ENCODE results near the gene SPDYE3. TPM values are rescaled to one million over a fixed set of nuclear protein-coding genes. Genes with fewer than 3 reads are reported as not detected.
"Not testable (repeated sequence)": the region's sequence is repeated elsewhere in the genome, so short reads cannot be mapped to it uniquely, and the experiment has no call there.

SPDYE3 gene
- total and polyA plus RNA-seq, 4 experiments from 2014 or later: 6.3 to 9.9 TPM; not detected in 2

DNA sequence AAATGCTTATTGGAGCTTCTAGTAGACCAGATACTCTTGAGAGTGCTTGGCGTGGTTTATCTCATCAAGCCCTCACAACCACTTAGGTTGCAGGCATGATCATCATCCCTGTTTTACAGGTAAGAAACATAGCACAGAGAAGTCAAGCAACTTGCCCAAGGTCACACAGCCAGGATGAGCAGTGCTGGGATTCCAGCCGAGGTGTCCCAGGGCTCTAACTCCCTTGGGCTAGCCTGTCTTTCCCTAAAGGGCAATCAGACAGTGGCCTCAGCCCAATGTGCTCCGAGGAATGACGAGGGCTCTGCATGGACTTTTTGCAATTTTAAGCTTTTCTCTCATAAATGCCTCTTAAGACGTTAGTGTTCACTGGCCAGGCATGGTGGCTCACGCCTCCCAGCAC, 39.9 kb upstream of the SPDYE3 start:
- Mint-ChIP-seq H3K27ac (peak overlapping the region in 1 of 7 donors; percentile 43), H3K4me3 (peak overlapping the region in 1 of 8 donors; percentile 45), H3K4me1 (peaks cover 7 to 17% (median 12%) of the 10 kb centered on the region in 4 donors), H3K9me3 (no peaks in the 10 kb centered on the region), H3K36me3 (no peaks in the 10 kb centered on the region), H3K27me3 (no peaks in the 10 kb centered on the region)
- CTCF ChIA-PET (ENCODE audit: partially characterized antibody): no interaction called here
- Histone ChIP-seq H3K9me3 (ENCODE audit: control insufficient read depth in 1 of 2, low read length in 2 of 2) (no peaks in the 10 kb centered on the region), H3K4me3 (ENCODE audit: low read length in 2 of 2) (no peak overlapping the region), H3K4me1 (ENCODE audit: insufficient read depth, low read length) (peaks cover 5% of the 10 kb centered on the region), H3K36me3 (ENCODE audit: insufficient read depth, low read length) (no peaks in the 10 kb centered on the region), H3K27me3 (ENCODE audit: insufficient read depth, low read length) (no peaks in the 10 kb centered on the region), H3K27ac (ENCODE audit: low read depth, low read length) (no peak overlapping the region)
- POLR2A ChIA-PET (ENCODE audit: partially characterized antibody): no interaction called here
- intact Hi-C loops (cut with micrococcal nuclease): no loop called here
- no peak for DNase-seq

DNA sequence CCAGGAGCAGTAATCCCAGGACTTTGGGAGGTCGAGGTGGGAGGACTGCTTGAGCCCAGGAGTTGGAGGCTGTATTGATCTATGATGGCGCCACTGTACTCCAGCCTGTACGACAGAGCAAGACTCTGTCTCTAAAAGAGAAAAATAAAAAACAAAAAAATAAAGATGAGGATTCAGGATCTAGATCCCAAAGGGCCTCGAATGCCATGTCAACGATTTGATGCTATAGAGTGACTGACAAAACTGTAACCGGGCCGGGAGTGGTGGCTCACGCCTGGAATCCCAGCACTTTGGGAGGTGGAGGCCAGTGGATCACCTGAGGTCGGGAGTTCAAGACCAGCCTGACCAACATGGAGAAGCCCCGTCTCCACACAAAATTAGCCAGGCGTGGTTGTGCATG, 38.6 kb upstream of the SPDYE3 start:
- peak overlapping the region in 1 of 8 donors; percentile 41 for H3K4me3 Mint-ChIP-seq
- not testable (repeated sequence) for H3K27ac ChIP-seq (ENCODE audit: low read depth, low read length)

DNA sequence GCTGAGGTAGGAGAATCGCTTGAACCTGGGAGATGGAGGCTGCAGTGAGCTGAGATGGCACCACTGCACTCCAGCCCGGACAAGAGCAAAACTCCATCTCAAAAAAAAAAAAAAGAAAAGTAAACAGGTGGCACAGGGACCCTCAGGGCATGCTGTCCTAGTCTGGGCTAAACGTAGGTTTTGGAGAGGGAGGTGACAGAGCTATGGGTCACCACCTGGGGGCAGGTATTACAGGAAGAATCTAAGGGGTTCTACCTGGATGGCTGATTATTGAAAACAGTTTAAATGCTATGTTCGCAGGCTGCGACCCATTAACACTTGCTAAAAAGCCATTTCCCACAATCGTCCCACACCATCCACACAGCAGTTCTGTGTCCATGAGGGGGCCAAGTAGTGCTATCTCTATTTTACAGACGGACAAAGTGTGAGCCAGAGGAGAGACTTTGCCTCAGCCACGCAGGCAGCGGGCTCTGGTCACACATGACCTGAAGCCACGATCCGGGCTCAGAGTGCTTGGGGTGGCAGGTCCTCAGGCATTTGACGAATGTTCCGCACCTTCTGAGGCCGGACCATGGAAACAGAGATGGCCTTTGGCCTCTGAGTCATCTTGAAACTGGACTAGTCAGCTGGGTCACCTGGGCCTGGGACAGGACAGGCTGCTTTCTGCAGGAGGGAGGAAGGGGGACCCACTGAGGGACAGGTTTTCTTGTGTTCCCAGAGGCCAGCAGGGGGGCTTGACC, 38.0 kb upstream of the SPDYE3 start:
- H3K27me3 ChIP-seq (ENCODE audit: insufficient read depth, low read length); DNase-seq; H3K9me3 Mint-ChIP-seq; POLR2A ChIA-PET (ENCODE audit: partially characterized antibody); H3K4me3 ChIP-seq (ENCODE audit: low read length in 2 of 2); CTCF ChIA-PET (ENCODE audit: partially characterized antibody); H3K27ac ChIP-seq (ENCODE audit: low read depth, low read length); H3K27ac Mint-ChIP-seq; H3K36me3 Mint-ChIP-seq; H3K36me3 ChIP-seq (ENCODE audit: insufficient read depth, low read length); H3K4me1 ChIP-seq (ENCODE audit: insufficient read depth, low read length); H3K27me3 Mint-ChIP-seq; H3K9me3 ChIP-seq (ENCODE audit: control insufficient read depth in 1 of 2, low read length in 2 of 2): not testable (repeated sequence)
- intact Hi-C loops (cut with micrococcal nuclease): loop anchor here (5.0 kb wide), 1 partner anchor 73 kb away; no protein-coding TSS in a partner anchor
- peaks cover 7 to 17% (median 12%) of the 10 kb centered on the region in 4 donors for H3K4me1 Mint-ChIP-seq
- peak overlapping the region in 4 of 8 donors; percentile 19 to 41 (median 30) for H3K4me3 Mint-ChIP-seq

More for the DNA sequence above, 38.6 kb upstream of the SPDYE3 start:
- H3K4me1 ChIP-seq (ENCODE audit: insufficient read depth, low read length); intact Hi-C loops (cut with micrococcal nuclease); H3K27me3 Mint-ChIP-seq; H3K36me3 ChIP-seq (ENCODE audit: insufficient read depth, low read length); POLR2A ChIA-PET (ENCODE audit: partially characterized antibody); H3K27me3 ChIP-seq (ENCODE audit: insufficient read depth, low read length); DNase-seq; H3K9me3 ChIP-seq (ENCODE audit: control insufficient read depth in 1 of 2, low read length in 2 of 2); H3K9me3 Mint-ChIP-seq; H3K36me3 Mint-ChIP-seq; H3K27ac Mint-ChIP-seq; CTCF ChIA-PET (ENCODE audit: partially characterized antibody); H3K4me3 ChIP-seq (ENCODE audit: low read length in 2 of 2): not testable (repeated sequence)
- H3K4me1 Mint-ChIP-seq: peaks cover 7 to 17% (median 12%) of the 10 kb centered on the region in 4 donors

DNA sequence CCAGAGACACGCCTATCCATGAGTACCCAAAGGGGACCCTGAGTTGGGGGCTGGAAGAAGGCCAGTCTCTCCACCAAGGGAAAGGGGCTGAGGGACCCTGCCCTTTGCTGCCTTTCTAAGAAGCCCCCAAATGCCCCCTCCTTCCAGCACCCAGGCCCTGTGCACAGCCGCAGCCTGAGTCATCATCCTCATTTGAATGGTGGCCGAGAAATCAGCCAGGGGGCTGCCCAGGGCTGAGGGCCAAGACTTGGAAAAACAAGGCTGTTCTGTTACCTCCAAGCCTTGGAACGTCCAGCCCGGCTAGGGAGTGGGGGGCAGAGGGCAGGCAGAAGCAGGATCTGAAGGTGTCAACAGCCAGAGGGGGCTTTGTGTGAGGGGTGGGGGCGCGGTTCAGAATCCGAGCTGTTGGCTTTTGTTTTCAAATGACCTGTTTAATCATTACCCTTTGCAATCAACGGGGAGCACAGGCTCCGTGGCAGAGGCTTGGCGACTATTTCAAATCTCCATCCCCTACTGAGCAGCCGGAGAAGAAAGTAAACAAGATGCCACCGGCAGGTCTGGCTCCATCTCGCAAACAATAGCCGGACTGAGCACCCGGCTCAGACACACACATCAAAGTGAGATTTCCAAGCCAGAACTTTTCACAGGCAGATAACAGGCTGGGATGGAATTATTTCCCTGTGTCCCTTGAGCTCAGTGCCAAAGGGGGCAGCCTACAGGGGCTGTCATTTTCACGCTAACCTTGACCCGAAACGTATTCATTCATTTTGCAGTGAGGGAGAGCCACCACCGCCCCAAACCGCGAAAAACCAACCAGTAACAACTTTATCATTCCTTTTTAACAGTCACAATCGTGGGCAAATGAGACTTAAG, 37.2 kb upstream of the SPDYE3 start:
- Mint-ChIP-seq H3K4me3 (peak overlapping the region; percentile 71 to 90 (median 82)), H3K4me1 (peaks cover 7 to 17% (median 12%) of the 10 kb centered on the region in 4 donors), H3K27ac (peak overlapping the region; percentile 3 to 73 (median 62))
- H3K27ac ChIP-seq (ENCODE audit: low read depth, low read length); H3K36me3 Mint-ChIP-seq; CTCF ChIA-PET (ENCODE audit: partially characterized antibody); H3K27me3 Mint-ChIP-seq; POLR2A ChIA-PET (ENCODE audit: partially characterized antibody); H3K36me3 ChIP-seq (ENCODE audit: insufficient read depth, low read length); DNase-seq; H3K4me3 ChIP-seq (ENCODE audit: low read length in 2 of 2); H3K27me3 ChIP-seq (ENCODE audit: insufficient read depth, low read length); H3K9me3 ChIP-seq (ENCODE audit: control insufficient read depth in 1 of 2, low read length in 2 of 2); H3K4me1 ChIP-seq (ENCODE audit: insufficient read depth, low read length); H3K9me3 Mint-ChIP-seq: not testable (repeated sequence)
- intact Hi-C loops (cut with micrococcal nuclease): loop anchor here (5.0 kb wide), 1 partner anchor 72 kb away; no protein-coding TSS in a partner anchor

DNA sequence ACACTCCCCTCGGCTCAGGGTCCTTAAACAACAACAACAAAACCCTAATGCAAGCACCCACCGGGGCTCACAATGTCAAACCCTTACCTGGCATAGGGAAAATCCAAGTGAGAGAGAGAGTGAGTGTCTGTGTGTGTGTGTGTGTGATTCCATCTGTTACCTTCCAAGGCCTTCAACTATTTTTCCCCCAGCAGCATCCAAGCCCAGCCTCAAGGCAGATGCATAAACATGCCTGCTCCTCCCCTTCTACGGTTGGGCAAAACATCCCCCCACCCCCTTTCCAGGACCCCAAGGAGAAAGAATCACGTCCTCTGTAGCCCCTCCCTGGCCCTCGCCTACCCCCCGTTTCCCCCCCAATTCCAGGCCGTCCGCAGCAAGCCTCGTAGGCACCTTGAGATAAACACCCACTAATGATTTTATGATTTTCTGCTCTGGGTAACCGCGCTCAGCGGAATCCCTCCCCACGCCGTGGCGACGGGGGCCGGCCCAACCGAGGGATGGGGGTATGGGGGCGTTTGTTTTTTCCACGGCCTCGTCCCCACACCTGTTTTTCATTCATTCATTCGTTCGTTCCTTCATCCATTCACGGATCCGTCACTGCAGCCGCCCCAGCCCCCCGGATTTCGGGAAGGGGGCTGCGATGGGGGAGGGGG, 36.4 kb upstream of the SPDYE3 start:
- POLR2A ChIA-PET (ENCODE audit: partially characterized antibody): interaction anchor here (1.1 to 1.4 kb wide), 7 partner anchors 23 to 713 kb away, joined by 3 to 6 read pairs (median 4); partner anchors contain the start of genes MBLAC1 and ZNF655
- not testable (repeated sequence) for DNase-seq

DNA sequence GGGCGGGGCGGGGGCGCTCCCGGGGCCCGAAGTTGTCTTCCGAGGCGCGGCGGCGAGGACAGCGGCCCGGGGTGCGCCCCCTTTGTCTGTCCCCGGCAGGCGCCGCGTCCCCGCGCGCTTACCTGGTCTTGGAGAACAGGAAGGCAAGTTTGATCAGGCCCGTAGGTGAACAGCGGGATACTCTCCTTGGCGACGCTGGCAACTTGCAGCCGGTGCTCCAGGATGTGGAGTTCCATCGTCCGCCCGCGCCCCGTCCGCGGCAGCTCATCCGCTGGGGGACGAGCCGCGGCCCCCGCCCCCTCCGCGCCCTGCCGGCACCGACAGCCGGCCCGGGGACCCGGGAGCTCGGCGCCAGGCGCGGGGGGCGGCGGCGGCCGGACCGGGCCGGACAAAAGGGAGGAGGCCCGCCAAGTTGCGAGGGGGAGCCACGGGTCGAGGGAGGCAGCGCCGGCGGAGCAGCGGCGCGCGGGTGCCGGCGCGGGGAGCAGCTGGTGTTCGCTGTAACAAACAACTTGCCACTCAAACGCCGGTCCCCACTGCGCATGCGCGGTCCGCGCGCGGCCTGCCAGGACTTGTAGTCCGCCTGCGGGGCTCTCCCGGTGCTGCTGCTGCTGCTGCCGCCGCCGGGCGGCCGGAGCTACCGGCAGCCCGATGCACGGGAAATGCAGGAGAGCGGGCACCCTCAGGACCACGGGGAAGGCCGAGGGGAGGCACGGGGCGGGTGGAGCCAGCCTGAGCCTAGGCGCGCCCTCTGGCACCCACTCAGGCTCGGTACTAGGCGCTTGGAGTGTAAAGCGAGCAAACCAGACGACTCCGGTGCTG, 35.6 kb upstream of the SPDYE3 start:
- Histone ChIP-seq H3K4me1 (ENCODE audit: insufficient read depth, low read length) (peaks cover 5% of the 10 kb centered on the region), H3K36me3 (ENCODE audit: insufficient read depth, low read length) (no peaks in the 10 kb centered on the region), H3K9me3 (ENCODE audit: control insufficient read depth in 1 of 2, low read length in 2 of 2) (no peaks in the 10 kb centered on the region), H3K27me3 (ENCODE audit: insufficient read depth, low read length) (no peaks in the 10 kb centered on the region), H3K27ac (ENCODE audit: low read depth, low read length) (peak overlapping the region; percentile 55), H3K4me3 (ENCODE audit: low read length in 2 of 2) (peak overlapping the region in 1 of 2 donors; percentile 53)
- Mint-ChIP-seq H3K27me3 (no peaks in the 10 kb centered on the region), H3K4me1 (peaks cover 5 to 14% (median 10%) of the 10 kb centered on the region in 4 donors), H3K4me3 (peak overlapping the region; percentile 76 to 88 (median 82)), H3K27ac (peak overlapping the region in 6 of 7 donors; percentile 21 to 88 (median 64)), H3K9me3 (no peaks in the 10 kb centered on the region), H3K36me3 (peaks cover 0 to 2% of the 10 kb centered on the region in 2 donors)
- intact Hi-C loops (cut with micrococcal nuclease): loop anchor here (1.0 to 5.0 kb wide), 3 partner anchors 51 to 139 kb away; no protein-coding TSS in a partner anchor
- ChIA-PET CTCF (ENCODE audit: partially characterized antibody) (interaction anchor here (0.6 to 1.5 kb wide), 5 partner anchors 11 to 139 kb away, joined by 3 to 4 read pairs (median 3); no protein-coding TSS in a partner anchor), POLR2A (ENCODE audit: partially characterized antibody) (interaction anchor here (0.6 to 1.4 kb wide), 16 partner anchors 9 to 714 kb away, joined by 3 to 6 read pairs (median 3); partner anchors contain the start of genes GPC2, MBLAC1, PVRIG and ZNF655)
- DNase-seq: peak; percentile 97 to 99 (median 98)

More for the DNA sequence above, 36.4 kb upstream of the SPDYE3 start:
- H3K36me3 Mint-ChIP-seq; CTCF ChIA-PET (ENCODE audit: partially characterized antibody); H3K36me3 ChIP-seq (ENCODE audit: insufficient read depth, low read length); H3K27ac ChIP-seq (ENCODE audit: low read depth, low read length); H3K9me3 Mint-ChIP-seq; H3K27me3 Mint-ChIP-seq; H3K4me3 ChIP-seq (ENCODE audit: low read length in 2 of 2); H3K4me1 ChIP-seq (ENCODE audit: insufficient read depth, low read length); H3K27me3 ChIP-seq (ENCODE audit: insufficient read depth, low read length); H3K9me3 ChIP-seq (ENCODE audit: control insufficient read depth in 1 of 2, low read length in 2 of 2): not testable (repeated sequence)
- H3K4me3 Mint-ChIP-seq: peak overlapping the region; percentile 71 to 90 (median 82)
- peak overlapping the region in 6 of 7 donors; percentile 62 to 89 (median 72) for H3K27ac Mint-ChIP-seq
- H3K4me1 Mint-ChIP-seq: peaks cover 5 to 14% (median 10%) of the 10 kb centered on the region in 4 donors
- intact Hi-C loops (cut with micrococcal nuclease): loop anchor here (5.0 kb wide), 1 partner anchor 71 kb away; no protein-coding TSS in a partner anchor
